NCI-H460 (cell line): Measurements from ENCODE around the gene AMMECR1. TPM values are rescaled to one million over a fixed set of nuclear protein-coding genes. Genes with fewer than 3 reads are reported as not detected.
A peak's percentile ranks its signal among the peaks of the same experiment; 100 is the strongest.

Experiments used
- DNase-seq: peaks from one replicate; pipeline ENCODE4 v3.0.0-alpha.2; 2016; ENCODE audit warnings: low read depth; ENCODE audit errors: extremely low read depth
- total RNA-seq: library from RNA; depleted of rRNA; stranded (reverse); fragments of >200 nt; shearing (Covaris generic); gene quantifications from 2 replicates; pipeline ENCODE4 v1.2.3, GENCODE V29; 2014

The AMMECR1 gene
- total RNA-seq, 1 experiment from 2014 or later: 30.0 TPM

DNA sequence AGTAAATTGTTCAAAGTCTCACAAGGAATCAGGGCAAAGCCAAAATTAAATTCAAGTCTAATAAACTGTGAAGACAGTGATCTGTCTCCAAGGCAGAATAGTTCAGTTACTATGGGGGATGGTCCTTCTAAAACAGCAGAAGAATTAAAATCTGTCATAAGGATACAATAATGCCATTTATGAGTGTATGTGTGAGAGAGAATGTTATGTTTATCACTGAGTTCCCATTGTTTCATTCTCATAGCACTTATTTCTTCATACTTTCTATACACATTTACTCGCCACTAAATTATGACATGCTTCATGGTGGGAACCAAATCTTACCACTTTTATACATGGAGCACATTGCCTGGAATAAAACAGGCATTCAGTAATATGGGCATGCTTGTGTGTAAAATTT, 102.5 kb downstream of the AMMECR1 start:
- DNase-seq: no peak

DNA sequence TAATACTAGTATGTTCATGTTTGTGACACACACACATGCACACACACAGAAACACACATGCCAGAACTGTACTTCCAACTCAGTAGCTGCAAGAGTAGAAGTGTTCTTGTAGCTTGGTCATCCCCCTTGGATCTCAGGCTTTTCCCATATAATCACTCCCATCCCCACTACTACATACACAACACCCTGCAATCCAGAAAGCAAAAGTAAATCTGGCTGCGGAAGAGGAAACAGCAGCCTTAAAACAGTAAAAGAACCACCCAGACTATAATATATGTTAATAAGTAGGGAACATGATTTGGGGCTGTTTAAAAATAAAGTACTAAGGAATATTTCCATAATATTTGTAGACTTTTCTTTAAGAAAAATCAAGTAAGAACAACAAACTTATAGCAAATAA, 103.2 kb downstream of the AMMECR1 start:
- no peak for DNase-seq

DNA sequence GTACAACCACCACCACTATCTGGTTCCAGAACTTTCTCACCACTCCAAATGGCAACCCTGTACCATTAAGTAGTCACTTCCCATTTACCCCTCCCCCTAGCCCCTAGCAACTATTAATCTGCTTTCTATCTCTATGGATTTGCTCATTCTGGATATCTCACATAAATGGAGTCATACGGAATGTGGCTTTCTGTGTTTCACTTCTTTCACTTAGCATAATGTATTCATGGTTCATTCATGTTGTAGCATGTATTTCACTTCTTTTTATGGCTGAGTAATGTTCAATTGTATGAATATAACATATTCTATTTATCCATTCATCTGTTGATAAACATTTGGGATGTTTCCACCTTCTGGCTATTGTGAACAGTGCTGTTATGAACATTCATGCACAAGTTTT, 104.7 kb downstream of the AMMECR1 start:
- DNase-seq: no peak

DNA sequence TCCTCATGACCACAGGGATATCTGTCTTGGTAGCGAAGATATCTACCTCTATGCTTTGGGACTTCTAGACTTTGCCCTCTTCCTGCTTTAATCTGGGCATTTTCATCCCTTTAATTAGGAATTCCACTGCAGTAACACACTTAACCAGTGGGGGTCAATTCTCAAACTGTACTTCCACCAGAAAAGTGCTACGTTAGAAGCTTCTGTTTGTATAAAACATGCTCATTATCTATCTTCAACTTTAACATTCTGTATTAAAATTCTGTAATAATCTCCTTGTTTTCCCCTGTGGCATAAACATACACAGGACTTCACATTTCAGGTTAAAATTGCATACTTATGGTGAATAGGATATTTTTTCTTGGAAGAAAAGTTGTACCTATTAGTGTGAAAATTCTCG, 105.6 kb downstream of the AMMECR1 start:
- no peak for DNase-seq

DNA sequence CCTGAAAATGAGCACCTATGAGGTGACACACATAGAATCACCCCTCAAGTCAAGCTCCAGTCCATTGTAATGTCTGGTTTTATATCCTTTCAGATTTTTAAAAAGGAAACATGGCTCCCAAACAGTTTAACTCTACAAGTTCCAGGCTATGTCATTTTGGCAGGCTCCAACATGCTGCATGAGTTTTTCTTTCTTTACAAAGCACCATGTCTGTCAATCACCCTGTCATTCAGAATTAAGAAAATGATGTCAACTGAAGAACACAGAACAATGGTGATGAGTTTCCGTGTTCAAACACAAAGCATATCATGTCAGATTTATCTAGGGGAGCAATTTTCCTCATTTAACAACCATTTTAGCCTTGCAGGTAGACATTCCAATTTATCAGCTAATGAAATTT, 106.5 kb downstream of the AMMECR1 start:
- no peak for DNase-seq

DNA sequence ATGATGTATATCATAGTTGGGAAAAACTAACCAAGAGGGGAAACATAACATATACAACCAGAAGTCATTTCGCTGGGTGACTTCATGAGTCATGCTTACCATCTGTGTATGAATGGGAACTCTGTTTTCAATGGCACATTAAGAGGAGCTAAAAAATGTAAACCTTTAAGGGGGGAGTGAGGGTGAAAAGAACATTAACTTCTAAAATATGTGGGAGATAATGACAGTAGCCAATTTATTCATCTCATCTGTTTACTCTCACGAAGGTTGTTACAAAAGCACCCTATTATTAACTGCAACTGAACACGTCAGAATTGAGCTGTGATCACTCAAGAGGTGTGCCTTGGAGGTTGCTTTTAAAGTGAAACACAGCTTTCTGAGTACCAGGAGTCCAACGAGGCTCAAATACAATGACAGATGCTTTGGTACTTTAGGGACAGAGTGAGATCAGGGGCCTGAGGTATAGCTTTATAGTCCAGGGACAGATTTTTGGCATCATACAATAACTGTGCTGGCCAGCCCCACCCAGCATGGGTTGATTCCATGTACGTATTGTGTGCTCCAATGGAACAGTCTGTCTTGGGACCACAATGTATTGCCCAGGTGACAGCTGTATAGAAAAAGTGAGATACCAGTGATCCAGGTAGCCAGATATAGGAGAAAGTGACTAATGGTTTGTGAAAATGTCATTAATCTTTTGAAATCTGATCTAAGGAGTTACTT, 107.3 kb downstream of the AMMECR1 start:
- peak; percentile 37 for DNase-seq

DNA sequence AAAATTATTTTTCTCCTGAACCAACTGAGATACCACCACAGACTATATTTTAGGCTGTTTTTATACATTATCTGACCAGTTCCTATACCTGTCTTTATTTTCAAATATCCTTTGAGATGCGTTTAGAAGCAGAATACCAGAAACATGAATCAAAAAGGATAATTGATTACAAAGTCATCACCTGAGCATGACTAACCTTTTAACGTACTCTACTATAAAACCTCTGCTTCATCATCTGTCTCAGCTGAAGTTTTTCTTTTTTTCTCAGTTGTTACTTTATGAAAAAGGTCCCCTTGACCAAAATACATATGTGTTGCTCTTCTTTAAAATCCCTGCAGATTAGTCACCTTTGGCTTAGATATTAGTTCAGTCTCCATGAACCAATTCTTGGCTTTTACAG, 109.8 kb downstream of the AMMECR1 start:
- DNase-seq: no peak

DNA sequence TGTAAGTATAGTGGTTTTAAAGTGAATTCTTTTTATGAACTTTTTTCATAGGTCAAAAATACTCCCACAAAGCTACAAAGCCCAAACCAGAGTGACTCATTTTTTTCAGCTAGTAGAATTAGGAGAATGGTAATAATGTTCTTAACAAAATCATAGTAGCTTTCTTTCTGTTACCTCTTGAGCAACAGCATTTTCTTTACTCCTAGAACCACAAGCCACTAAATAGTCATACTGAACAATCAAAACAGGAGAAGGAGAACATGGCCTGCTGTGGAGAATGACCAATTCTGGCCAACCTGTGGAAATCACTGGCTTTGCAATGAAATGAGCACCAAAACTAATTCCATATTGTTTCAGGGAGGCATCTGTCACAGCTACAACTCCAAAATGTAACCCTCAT, 112.9 kb downstream of the AMMECR1 start:
- DNase-seq: no peak

DNA sequence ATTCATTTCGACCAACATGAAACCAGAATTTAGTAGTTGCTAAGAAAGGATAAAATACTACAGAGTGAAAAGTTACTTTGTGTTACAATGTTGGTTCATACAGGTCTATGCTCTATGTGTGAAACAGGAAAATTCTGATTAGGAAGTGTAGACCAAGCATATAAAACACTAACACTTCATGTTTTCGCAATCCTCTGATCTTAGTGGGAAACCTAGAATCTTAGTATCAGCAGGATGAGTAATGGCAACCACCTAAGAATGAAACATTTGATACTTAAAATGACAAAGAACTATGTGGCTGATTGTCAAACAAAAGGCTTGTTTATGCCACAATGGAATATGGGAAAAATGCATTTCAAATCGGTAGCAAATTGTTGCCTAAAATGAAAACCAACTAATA, 116.1 kb downstream of the AMMECR1 start:
- no peak for DNase-seq

DNA sequence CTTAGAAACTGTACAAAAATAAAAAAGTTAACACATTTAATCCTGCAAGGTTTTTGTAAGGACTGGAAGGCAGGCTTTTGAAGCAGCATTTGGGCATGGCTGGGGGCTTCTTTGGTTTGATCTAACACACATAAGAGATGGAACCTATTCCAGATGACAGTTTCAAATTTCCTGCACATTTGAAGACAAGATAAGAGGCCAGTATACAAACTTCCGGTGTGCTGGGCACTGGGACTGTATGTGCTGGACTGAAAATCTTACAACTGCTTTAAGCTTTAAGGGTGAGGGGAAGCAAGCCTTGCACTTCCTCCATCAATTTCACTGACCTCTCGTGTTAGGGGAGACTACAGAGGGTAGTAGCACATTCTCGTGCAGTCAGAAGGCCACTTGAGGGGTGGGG, 122.9 kb downstream of the AMMECR1 start:
- no peak for DNase-seq

DNA sequence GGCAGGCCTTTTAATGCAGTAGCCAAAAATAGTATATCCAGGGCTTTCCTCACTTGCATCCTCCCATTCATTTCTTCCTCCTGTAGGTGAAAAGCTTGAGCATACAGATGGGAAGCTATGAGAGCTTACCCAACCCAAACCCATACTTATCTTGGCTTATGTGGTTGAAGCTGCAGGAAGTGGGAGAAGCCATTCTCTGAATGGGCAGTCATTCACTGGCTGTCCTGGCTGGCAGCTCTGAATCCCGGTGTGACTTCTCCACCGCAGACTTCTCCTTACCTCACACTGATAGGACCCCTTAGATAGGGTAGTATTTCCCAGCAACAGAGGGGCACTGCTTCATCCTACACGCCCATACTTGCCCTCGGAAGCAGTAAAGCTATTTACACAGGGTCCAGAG, 125.4 kb downstream of the AMMECR1 start:
- no peak for DNase-seq

DNA sequence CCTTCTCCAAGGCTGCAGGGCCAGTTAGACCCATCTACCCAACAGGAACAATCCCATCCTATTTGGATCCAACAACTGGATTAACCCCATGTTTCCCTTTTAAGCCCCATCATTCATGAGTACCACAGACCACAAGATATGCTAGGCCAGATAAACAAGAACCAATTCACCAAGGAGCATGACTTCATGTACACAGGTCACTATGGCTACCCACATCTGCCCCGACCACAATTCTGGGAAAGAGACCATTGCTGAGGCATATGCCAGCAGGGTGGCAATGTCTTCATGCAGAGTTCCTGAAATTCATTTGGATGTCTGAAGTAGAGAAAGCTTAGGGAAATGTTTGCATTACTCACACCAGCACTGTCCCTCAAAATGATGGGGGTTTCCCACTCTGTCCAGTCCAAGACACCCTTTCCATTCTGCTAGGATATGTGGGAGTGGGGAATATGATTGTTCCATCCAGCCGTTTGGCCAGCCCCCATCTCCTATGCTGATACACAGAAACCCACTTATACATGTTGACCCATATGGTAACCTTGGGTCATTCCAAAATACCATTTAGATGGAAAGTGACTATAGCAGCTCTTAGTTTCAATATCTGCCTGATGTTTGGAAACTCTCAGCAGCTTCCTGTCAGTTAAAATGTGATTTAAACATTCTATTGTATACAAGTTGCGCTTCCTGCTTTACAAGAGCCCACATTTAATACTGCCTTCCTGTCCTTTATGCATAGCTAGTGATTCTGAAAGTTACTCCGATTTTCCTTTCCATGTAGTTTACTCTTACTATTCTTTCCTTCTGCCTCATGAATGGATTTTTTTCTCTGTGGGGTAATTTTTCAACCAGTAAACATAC, 129.0 kb downstream of the AMMECR1 start:
- no peak for DNase-seq

DNA sequence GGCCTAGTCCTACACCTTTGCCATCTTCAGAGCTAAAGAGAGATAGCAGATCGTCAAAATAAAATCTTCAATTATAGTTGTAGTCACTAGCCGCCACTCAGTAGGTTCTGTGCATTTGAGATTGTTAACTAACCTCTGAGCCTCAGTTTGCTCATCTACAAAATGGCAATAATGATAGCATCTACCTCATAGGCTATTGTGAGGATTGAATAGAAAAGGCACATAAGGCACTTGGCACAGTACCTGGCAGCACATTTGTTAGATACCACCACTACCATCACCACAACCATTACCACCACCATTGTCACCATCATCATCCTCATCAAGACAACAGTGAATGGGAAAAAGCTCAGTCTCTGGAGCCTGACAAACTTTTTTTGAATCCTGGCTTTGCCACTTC, 134.6 kb downstream of the AMMECR1 start:
- DNase-seq: no peak

DNA sequence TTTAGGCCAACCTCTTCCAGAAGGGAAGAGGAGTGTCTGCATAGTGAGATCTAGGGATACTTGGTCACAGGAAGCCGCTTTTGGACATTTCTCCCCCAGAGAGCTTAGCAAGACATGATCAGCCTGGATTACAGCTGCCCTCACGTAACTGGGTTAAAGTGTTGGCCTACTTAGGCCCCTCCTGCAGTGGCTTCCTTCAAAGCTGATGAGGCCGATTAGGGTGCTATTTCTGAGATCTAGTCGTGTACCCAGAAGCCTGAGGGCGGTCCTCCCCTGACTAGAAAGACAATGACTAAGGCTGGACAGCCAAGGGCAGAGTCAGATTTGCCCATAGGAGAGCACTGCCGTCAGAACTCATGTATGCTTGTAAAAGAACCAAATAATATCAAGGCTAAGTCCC, 135.0 kb downstream of the AMMECR1 start:
- no peak for DNase-seq

DNA sequence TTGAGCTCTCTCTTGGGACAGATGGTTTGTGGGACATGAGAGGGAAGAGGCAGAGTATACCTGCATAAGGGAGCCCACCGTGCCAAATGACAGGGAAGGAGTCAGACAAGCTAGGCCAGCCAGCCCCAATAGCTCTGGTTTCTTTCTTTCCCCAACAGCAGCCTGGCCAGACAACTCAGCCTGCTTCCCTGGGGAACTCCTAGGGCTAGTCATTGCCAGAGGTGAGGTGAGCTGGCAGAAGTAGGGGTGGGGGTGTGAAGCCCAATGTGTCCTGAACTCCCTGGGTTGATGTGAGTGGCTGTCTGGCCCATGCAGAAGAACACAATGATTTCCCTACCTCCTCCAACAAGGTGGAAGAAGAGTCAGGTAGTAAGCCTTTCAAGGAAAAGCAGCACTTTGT, 135.5 kb downstream of the AMMECR1 start:
- DNase-seq: no peak

DNA sequence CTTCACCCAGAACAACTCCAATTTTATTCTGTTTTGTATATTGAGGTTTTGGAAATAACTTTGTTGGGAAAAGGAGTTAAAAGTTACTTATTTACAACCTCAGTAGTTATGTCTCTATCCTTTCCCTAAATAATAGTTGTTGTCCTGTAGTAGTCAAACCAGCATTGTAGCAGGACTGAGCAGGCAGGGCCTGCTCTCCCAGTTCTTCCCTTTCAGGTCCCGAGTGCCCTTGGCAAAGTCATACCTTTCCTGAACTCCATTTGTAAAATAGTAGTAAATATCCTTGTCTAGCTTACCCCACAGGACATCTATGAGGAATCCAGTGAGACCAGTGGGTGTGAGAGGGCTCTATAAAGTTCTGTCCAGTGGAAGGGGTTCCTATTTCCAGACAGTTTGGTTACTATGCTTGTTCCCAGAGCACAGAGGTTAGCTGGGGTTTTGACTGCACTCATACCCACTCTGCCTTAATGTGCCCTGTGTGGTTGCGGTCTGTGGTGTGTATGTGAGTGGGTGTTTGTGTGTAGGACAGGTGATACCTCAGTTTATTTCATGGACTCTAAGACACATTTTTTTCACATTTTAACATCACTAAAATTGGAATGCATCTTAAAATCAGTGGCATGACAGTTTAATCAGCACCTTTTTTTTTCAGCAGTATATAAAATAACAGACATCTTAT, 136.3 kb downstream of the AMMECR1 start:
- no peak for DNase-seq

DNA sequence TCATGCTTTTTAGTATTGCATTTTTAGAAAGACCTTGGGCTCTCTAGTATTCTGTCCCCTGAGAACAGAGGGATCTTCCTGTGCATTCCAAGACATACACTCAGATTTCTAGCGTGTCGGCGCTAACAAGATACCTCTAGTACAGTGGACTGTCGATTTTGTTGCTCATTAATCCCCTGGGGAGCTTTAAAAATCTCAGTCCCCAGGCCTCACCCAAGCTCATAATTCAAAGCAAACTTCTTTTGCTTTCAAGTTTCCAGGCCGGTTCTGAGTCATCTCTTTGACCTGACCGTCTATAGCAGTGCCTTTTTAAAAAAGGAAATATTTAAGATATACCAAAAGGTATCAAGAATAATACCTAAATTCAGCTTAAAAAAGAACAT, 137.0 kb downstream of the AMMECR1 start:
- peak; percentile 74 for DNase-seq

DNA sequence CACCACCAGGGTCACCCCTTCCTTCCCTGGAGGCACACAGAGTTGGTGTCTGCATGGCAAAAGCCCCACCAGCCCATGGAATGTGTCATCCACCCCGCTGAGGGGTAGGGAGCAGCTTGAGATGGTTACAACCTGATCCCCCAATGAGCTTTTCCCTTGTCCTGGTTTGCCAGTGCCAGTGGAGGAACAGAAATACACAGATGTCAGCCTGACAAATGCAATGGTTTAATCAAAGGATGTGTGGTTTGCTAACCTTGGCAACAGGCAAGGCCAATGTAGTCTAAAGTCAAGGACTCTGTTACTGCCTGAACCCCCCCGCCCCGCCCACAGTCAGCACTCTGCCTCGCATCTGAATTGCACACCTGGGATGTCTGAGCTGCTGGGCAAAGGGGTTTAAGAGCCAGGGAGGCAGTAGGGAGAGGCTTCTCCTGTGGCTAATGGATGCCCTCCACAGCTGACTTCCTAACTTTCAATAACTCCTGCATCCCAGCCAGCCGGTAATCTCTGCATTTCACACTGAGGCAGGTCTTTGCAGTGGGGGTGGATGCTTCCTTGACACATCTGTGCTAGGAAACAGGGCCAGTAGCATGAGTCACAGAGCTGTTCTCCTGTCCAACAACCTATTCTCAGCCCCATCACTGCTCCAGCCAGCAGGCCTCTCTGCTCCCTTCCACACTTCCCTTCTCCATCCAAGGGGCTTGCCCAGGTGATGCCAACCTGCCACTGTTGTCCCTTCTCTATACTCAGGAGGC, 137.5 kb downstream of the AMMECR1 start:
- peak; percentile 65 for DNase-seq

DNA sequence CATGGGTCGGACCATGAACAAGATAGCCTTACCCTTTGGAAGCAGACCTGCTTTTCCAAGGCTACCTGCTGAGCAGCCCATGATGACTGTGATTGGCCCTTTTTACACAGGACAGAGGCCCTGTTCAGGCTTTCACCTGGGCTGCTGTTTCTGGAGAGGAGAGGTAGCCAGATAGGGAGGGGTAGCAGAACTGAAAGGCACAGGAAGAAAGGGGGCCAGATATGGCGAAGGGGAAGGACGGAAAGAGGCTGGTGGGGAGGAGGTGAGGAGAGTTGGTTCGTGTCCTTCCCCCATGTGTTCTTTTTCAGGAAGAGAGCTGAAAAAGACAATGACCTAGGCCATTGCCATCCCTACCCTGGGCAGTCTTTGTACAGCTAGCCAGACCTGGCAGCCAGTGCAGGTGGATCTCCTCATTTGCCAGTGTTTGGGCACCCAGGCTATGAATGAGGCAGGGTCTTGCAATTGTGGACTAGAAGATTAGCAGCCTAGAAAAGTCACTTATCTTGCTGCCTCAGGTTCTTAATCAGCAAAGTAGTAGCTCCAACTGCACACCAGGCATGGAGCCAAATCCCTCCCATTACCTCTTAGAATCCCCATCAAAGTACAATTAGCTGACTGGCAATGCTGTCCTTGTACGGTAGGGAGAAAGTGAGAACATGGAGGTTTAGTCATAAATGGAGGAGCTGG, 139.6 kb downstream of the AMMECR1 start:
- no peak for DNase-seq

DNA sequence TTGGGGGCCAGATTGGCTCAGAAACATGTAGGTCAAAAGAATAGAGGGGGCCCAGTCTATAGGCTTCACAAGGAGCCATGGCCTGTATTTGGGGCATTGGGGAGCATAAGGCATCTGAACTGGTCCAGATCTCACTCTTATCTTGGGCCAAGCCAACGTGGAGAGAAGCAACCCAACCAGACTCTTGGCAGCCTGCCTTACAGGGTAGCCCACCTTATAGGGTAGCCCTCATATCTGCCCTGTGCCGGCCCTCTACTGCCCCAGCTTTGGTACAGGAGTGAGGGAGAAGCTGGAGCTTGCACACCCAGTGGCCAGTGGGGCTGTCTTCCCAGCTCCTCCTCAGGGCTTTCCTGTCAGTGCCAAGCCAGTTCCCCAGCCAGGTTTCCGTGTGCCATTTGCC, 142.2 kb downstream of the AMMECR1 start:
- DNase-seq: no peak
